HEK293T (cell line): ENCODE data around the gene HJURP.

ENCODE experiments used
- ARNT ChIP-seq: fragments of 450-650 bp; IDR thresholded peaks from 2 replicates; pipeline ENCODE4 v1.6.1; 2017; ENCODE audit warnings: mild to moderate bottlenecking
- BHLHE40 ChIP-seq: fragments of 450-650 bp; IDR thresholded peaks from 2 replicates; pipeline ENCODE4 v1.6.1; 2016; ENCODE audit warnings: mild to moderate bottlenecking, moderate library complexity, borderline replicate concordance
- CTBP1 ChIP-seq: fragments of 450-650 bp; IDR thresholded peaks from 2 replicates; pipeline ENCODE4 v1.6.1; 2016; ENCODE audit warnings: borderline replicate concordance
- FOXK2 ChIP-seq: fragments of 450-650 bp; IDR thresholded peaks from 2 replicates; pipeline ENCODE4 v1.6.1; 2016; ENCODE audit warnings: mild to moderate bottlenecking
- FOXM1 ChIP-seq: fragments of 450-650 bp; IDR thresholded peaks from 2 replicates; pipeline ENCODE4 v1.6.1; 2017; ENCODE audit warnings: mild to moderate bottlenecking, borderline replicate concordance
- HDGF ChIP-seq: fragments of 450-650 bp; IDR thresholded peaks from 2 replicates; pipeline ENCODE4 v1.6.1; 2017; ENCODE audit warnings: antibody characterized with exemption, borderline replicate concordance
- SUZ12 ChIP-seq: fragments of 450-650 bp; IDR thresholded peaks from 2 replicates; pipeline ENCODE4 v1.6.1; 2016; ENCODE audit warnings: mild to moderate bottlenecking

- no peak for TF ChIP-seq HDGF
- TF ChIP-seq ARNT: no peak
- TF ChIP-seq FOXM1: no peak
- no peak for TF ChIP-seq SUZ12
- no peak for TF ChIP-seq FOXK2
- TF ChIP-seq CTBP1: no peak
- no peak for TF ChIP-seq BHLHE40
Observed at GRCh38 chr2:233811087-233811486, 43.2 kb downstream of the HJURP start.
